Keratinocyte (primary cell): ENCODE results near the gene CCDC15.

ENCODE experiments used
- EZH2 ChIP-seq: IDR thresholded peaks from one replicate; pipeline ENCODE4 v1.6.1; 2012; ENCODE audit warnings: inconsistent platforms, mild to moderate bottlenecking, low read length, moderate library complexity
- TF ChIP-seq, protein P1 (sequence below), 3 experiments: IDR thresholded peaks in 1 of 3; conservative IDR thresholded peaks in 1 of 3; optimal IDR thresholded peaks in 1 of 3; 2 replicates in 2 of 3; 3 replicates in 1 of 3; pipeline versions ENCODE3 to v1.5.1; 2011; ENCODE audit warnings: low read length in 3 of 3, mild to moderate bottlenecking in 3 of 3, moderate library complexity in 2 of 3, control low read depth in 1 of 3, inconsistent platforms in 1 of 3; ENCODE audit not compliant: insufficient read depth in 2 of 3; ENCODE audit errors: extremely low read depth in 1 of 3

DNA sequence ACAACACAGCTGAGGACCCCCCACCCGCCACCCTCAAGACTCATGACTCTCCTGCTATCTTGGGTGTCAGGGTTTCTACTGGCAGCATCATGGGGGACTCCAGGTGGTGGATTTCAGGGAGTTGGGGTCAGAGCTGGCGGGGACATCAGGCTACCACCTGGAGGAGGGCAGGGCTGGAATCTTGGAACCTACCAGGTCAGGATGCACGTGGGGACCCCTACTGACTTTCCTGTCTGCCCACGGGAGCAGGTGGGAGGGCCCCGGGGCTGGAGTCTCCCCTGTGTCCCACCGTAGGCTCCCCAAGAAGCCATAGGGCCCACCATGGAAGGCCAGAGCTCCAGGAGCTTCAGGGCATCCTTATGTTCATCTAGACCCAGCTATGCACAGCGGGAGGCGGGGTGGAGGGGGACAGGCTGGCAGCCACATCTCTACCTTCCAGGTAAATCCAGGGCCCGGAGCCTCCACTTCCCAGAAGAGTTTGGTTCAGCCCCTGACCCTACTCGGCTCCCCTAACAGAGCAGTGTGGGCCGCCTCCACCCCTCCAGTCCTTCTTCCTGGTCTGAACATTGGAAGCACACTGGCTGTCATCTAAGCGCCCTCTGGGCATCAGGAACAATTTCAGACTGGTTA is 119.1 kb downstream of the CCDC15 start:
- TF ChIP-seq, protein P1, sequence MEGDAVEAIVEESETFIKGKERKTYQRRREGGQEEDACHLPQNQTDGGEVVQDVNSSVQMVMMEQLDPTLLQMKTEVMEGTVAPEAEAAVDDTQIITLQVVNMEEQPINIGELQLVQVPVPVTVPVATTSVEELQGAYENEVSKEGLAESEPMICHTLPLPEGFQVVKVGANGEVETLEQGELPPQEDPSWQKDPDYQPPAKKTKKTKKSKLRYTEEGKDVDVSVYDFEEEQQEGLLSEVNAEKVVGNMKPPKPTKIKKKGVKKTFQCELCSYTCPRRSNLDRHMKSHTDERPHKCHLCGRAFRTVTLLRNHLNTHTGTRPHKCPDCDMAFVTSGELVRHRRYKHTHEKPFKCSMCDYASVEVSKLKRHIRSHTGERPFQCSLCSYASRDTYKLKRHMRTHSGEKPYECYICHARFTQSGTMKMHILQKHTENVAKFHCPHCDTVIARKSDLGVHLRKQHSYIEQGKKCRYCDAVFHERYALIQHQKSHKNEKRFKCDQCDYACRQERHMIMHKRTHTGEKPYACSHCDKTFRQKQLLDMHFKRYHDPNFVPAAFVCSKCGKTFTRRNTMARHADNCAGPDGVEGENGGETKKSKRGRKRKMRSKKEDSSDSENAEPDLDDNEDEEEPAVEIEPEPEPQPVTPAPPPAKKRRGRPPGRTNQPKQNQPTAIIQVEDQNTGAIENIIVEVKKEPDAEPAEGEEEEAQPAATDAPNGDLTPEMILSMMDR (optimal IDR thresholded peaks at IDR 0.05 in 1 of 3, IDR thresholded peaks at IDR 0.05 in 1 of 3, conservative IDR thresholded peaks at IDR 0.05 in 1 of 3; ENCODE audit: extremely low read depth in 1 of 3, insufficient read depth in 2 of 3, low read length in 3 of 3) = no peak
- no peak for TF ChIP-seq EZH2
